Cardiac septum (tissue), 1 donor: Measurements from ENCODE around the gene SLC25A47. TPM values are rescaled to one million over a fixed set of nuclear protein-coding genes. Genes with fewer than 3 reads are reported as not detected.
"Not testable (repeated sequence)": the region's sequence is repeated elsewhere in the genome, so short reads cannot be mapped to it uniquely, and the experiment has no call there.

Source experiments
- DNase-seq: peaks from one replicate; pipeline ENCODE4 v3.0.0-alpha.2; 2020; ENCODE audit warnings: low spot score
- intact Hi-C: fragments of 100-400 bp; cut with DNase I; formaldehyde crosslinking; loops from one replicate; pipeline ENCODE4 v1.14.0; 2022
- total RNA-seq: library from RNA; stranded (reverse); fragmentation: NEBNext Ultra II Directional; extraction: Animal tissue kit (Norgen Biotek cat#: 25700); gene quantifications from one replicate; pipeline ENCODE4 v1.2.1, GENCODE V29; 2021
- donor health status: DM: no; HTN: no; CAD: no.

Gene SLC25A47
- total RNA-seq, 1 donor from 2014 or later: not detected

DNA sequence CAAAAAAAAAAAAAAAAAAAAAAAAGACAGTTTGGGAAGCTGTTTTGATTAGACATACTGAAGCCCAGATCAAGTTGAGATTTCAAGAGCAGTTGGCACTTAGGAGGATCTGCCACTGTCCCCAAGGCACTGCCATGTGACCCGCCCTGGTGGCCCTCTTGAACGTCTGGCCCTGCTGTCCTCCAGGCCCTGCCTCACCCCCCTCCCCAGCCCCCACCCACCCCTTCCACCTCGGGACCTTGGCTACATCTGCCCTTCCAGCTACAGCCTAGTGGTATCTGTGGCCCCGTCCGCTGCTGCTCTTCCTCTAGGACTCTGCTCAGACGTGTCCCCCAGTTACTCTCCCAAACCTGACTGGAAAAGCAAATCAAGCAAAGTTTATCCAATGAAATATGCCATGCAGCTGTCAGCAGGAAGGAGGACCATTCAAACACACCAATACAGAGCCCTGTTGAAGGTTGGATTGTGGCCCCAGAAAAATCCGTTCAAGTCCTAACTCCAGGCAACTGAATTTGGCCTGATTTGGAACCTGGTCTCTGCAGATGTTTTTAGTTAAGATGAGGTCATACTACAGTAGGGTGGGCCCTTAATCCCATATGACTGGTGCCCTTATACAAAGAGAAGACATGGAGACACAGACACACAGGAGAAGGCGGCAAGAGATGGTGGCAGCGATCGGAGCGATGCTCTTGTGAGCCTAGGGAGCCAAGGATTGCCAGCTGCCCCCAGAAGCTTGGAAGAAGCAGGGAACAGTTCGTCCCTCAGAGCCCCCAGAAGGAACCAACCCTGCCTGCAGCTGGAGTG lies 34.6 kb upstream of the SLC25A47 start:
- intact Hi-C loops: loop anchor here (5.0 kb wide), 1 partner anchor 89 kb away; the partner anchor contains the start of gene WDR25
- no peak for DNase-seq

DNA sequence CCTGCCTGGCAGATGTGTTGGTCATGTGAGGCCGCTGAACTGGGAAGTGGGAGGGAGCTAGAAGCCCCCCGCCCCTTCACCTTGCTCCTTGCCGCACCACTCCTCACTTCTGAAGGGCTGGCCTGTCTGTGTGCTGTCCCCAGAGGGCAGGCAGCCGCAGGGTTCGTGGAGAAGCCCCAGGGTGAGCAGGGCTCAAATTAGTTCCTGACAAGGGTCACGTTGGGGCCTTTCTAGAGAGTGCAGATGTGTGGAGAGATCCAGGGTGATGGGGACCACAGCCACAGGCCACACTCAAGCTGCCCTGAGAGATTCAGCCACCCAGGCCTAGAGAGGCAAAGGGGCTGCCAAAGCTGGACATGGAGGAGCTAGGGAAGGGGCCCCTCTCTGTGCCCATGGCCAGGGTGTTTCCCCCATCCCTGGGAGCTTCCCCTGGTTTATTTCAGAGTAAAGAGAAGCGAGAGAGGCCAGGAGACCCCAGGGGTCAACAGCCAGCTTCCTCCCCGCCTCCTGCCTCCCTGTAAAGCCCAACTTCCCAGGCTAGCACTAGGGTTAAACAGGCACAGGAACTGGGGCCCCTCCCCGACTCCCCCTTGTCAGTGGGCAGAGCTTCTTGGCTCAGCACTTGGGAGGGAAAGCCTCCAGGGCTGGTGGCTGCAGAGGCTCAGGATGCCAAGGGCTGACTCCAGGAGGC lies 33.1 kb upstream of the SLC25A47 start:
- DNase-seq: peak; percentile 41
- intact Hi-C loops: loop anchor here (5.0 kb wide), 1 partner anchor 87 kb away; the partner anchor contains the start of gene WDR25

DNA sequence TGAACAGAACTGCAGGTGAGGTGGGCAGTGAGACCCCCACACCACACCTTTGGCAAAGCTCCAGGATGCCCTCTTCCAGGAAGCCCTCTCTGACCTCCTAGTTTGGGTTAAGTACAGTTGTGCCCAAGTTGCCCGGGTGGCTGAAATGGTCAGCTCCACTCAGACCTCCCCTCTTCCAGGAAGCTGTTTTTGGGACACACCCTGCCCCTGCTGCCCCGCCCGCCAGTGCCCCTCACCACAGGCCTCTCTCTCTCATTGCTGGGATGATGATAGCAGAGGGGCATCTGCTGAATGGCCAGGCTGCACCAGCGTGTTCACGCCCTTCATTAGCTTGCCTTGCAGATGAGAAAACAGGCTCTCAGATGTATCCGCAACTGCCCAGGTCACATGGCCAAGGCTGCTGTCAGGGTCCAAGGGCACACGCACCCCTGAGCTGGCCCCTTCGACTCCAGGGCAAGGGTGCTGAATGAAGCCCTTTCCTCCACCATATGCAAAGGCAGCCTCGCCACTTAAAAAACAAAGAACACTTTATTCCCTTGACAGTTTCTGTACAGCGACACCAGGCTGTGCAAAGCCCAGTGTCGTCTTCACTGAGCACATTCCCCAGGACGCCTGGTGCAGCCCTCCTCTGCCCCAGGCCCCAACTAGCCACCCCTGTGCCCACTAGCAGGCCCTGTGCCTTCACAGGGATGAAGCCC lies 32.4 kb upstream of the SLC25A47 start:
- DNase-seq: peak; percentile 26
- intact Hi-C loops: no loop called here

DNA sequence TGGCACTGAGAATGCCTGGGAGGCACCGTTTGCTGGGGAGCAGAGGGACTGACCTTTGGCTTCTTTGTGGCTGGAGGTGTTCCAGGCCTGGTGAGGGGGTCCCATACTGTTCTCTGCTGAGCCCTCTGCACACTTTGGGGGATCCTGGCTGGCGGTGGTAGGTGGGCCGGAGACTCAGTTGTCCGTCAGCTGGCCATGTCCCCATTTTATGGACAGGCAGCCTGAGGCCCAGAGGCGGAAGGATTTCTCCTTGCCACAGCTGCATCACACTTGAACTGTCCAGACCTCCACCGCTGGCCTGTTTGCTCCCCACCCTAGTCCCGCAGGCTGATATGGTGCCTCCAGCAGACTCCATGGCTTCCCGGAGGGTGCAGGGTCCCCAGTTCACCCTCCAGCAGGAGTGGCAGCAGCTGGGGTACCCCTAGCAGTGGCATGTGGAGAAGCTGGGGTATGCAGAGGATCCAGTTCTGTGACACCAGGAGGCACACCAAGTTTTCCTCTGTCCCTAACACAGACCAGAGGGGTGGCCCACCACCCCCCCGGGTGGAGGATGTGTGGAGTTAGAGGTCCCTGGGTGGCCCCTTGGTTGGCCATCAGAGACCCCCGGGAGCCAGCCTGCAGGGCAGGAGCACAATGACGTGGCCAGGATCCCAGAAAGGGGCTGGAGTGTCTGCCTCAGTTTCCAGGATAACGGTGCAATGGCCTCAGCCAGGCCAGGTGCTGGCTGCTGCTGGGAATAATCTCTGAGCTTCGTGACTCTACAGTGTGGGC lies 31.6 kb upstream of the SLC25A47 start:
- intact Hi-C loops: no loop called here
- DNase-seq: no peak

DNA sequence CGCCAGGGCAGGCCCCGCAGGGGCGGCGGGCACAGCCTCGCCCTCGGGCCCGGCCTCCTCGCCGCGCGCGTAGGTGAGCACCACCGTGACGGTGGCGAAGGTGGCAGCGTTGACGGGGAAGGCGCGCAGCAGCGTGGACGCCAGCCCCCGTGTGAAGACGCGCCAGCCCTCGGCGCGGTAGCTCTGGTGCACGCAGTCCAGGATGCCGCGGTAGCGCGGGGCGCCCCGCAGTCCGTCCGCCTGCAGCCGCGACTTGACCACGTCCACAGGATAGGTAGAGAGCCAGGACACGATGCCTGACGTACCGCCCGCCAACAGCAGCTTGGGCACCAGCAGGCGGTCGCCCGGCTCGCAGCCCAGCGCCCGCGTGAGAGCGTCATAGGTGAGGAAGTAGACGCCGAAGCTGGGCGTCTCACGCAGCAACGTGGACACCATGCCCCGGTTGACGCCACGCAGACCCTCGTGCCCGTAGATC lies 30.8 kb upstream of the SLC25A47 start:
- intact Hi-C loops: no loop called here
- peak; percentile 53 for DNase-seq

DNA sequence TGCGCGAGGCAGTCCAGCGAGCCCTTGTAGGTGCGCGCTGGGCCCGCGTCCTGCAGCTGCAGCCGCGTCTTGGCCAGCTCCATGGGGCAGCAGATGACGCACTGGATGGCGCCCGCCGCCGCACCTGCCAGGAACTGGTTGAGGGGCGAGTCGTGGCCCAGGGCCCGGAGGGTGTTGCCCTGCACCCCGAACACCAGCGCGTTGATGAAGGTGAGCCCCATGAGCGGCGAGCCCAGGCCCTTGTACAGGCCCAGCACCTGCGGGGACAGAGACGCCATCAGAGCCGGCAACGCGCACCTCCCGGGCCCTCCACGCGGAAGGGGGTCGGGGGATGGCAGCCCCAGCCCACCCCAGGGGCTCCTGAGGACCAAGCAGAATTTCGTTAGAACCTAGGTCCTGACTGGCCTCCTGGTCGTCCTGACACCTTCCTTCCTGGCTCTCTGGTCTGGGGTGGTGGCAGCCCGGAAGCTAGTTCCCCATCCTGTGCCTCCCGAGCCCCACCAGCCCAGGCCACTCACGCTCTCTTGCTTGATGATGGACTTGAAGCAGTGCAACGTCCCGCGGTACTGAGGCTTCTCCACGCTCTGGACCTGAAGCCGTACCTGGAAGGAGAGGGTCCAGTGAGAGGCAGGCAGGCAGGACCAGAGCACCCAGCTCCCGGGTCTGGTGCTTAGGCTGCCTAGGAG lies 30.2 kb upstream of the SLC25A47 start:
- intact Hi-C loops: no loop called here
- peak; percentile 58 for DNase-seq

DNA sequence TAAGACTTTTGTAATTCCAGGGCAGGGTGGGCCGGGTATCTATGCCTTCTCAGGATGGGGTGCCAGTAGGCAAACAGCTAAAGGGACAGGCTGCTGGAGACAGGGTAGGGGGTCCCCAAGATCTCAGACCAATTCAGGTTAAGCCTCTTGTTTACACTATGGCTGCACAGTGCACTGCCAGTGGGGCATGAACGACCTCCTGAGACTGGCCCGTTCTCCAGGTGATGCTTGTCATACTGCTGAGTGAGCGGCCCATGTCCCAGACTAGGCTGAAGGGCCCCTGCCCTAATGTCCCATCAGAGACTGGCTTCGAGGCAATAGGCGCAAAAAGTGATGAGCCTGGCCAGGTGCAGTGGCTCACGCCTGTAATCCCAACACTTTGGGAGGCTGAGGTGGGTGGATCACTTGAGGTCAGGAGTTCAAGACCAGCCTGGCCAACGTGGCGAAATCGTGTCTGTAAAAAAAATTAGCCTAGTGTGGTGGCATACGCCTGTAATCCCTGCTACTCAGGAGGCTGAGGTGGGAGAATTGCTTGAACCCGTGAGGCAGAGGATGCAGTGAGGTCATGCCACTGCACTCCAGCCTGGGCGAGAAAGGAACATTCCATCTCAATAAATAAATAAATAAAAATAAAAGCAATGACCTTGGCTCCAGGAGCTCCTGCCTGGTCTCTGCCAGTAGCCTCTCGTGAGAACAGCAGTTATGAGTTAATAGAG lies 29.5 kb upstream of the SLC25A47 start:
- intact Hi-C loops: no loop called here
- DNase-seq: peak; percentile 50

DNA sequence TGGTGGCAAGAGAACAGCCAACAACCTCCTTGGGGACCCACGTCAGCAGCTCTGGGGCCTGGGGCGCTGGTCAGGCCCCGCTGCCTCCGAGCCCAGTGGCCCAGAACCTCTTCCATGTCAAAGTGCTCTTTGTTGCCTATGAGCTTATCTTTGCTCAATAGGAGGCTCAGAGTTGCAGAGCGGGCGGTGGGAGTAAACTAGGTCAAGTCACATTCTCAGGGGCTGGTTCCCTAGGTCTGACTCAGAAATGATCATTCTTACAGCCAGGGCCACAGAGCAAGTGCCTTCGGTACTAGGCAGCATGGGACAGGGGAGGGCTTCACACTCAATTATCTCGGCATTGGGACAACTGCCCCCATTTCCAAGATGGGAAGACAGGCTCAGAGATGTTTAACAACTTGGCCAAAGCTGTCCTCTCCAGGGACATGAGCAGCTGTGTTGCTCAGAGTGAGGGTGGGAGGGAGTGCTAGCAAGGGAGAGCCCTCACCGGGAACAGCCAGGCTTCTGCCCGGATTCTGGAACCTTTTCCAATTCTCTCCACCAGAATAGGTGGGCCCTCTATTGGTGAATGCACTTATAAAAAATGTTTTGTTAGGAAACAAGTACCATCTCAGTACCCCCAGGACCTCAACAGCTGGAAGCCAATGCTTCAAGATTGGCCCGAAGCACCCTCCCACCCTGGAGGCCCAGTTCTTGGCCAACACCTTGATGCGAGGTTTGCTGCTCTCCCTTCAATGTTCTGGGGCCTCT lies 28.8 kb upstream of the SLC25A47 start:
- intact Hi-C loops: no loop called here
- no peak for DNase-seq

DNA sequence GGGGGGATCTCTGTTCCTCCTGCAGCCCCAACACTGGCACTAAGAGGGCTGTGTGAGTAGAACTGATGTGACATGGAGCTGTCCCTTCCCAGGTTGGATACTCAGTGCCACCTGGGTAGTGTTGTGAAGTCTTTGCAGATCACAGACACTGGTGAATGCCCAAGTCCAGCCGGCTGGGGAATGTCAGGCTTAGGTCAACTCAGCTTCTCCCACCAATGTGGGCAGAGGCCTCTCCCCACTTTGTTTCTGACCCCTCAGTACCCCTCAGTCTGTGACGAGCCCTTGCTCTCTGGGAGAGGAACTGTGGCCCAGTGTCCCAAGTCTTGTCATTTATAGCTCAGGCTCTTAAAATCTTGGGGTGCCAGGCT lies 28.2 kb upstream of the SLC25A47 start:
- intact Hi-C loops: no loop called here
- DNase-seq: no peak

DNA sequence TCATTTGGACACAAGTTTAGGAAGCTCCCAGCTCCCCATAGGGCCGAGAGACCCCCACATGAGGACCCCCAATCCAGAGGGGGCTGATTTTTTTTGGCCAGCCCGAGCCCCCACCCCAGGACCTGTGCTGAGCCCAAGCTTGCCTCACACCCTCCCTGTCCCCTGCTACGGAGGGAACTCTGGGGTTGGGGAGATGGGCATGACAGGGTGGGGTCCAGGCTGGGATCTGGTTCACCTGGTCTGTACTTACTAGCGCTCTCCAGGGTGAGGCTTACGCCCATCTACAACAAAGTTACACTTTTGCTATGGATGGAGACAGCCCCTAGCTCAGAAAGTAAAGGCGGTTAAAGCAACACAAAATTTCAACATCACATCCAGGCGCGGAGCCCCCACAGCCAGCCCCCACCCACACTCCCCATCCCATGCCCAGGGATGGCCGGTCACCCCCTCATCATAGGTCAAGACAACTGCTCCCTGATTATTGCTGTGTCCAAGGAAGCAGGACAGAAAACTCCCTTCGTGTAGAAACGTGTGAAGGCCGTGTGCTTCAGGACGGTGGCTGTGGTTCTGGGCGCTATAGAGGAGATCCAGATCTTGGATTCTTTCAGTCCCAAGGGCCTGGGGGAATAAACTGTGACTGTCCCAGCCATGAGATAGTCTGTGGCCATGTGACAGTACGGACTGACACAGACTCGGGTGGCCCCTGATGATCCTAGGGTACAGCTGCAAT lies 27.6 kb upstream of the SLC25A47 start:
- no peak for DNase-seq
- intact Hi-C loops: no loop called here

DNA sequence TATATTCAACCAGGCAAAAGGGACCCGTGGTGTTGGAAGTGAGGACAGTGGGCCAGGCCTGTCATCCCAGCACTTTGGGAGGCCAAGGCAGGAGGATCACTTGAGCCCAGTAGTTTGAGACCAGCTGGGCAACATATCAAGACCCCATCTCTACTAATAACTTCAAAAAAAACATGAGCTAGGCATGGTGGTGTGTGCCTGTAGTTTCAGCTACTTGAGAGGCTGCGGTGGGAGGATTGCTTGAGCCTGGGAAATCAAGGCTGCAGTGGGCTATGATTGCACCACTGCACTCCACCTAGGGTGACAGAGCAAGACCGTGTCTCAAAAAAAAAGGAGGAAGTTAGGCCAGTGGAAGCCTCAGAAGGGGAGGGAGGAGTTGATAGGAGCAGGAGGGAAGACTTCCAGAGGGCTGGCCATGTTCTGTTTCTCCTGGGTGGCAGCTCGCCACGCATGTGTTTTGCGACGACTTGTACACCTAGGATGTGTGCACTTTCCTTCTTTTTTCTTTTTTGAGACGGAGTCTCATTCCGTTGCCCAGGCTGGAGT lies 27.0 kb upstream of the SLC25A47 start:
- no peak for DNase-seq
- intact Hi-C loops: no loop called here

DNA sequence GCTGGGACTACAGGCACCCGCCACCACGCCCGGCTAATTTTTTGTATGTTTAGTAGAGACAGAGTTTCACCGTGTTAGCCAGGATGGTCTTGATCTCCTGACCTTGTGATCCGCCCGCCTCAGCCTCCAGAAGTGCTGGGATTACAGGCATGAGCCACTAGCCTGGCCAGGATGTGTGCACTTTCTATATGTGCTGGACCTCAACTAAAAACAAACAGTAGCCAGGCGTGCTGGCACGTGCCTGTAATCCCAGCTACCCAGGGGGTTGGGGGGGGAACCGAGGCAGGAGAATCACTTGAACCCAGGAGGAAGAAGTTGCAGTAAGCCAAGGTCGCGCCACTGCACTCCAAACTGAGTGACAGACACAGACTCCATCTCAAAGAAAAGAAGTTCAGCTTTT lies 26.4 kb upstream of the SLC25A47 start:
- intact Hi-C loops, DNase-seq: not testable (repeated sequence)

DNA sequence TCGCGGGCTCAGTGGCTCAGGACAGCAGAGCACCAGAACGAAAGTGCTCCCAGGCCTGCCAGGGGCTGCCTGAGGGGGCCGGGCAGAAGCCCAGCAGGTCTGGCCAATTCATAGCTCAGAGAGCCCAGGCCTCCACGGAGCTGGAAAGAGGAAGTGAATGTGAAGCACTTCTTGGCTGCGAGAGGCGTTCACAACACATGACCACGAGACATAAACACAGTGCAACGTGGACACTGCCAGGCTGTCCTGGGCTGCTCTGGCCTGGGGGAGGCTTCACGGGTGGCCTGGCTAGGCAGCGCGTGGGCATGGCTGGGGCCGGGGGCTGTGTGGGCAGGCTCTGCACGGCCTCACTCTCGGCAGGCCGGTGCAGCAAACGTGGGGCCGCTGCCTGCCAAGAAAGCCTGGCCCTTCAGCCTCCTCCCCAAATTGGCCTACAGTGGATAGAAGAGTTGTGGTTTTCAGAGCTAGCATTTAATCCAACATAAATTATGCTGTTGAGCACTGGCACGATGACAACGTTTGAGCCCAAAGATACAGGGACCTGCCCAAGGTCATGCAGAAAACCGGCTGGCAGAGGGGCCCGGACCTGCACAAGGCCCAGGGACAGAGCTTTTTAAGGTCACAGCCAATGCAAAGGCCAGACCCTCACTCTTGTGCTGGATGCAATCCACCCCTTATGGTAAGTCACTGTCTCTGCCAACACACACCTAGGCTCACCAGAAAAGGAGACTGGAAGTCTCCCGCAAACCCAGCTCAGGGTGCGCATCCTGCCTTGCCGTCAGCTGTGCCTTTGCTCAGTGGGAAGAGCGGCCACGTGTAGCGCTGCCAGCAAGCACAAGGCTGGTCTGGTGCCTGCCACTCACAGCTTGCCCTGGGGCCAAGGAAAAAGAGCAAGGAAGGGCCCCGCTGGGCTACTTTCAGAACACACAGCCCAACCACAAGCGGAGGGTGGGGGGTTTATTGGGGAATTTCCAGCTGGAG lies 25.5 kb upstream of the SLC25A47 start:
- DNase-seq: peak; percentile 88
- intact Hi-C loops: no loop called here

DNA sequence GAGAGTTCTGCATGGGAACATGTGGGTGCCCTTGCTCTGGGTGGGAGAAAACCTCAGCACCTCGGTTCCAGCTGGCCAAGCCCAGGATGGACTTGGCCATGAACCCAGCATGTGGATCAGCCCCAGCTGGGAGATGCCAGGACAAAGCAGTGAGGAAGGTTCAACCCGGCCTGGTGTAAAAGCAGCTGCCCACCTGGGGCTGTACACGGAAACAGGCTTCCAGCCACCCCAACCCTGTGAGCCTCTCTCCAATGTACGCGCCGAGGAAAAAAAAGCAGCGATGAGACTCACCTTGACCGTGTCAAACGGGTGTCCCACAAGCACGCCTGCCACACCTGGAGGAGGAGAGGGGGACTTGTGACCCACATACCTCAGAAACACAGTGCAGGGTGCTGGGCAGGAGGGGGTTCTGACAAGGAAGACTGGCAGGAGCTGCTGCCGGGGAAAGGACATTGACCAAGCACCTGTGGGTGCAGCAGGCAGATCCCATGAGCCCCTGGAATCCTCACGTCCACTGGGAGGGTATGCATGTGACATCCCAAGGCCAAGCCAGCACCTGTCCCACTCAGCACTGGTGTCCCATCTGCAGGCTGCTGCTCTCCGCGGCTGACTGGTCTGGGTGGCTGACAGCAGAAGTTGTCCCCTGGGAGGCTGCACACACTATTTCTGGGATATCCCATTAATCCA lies 24.4 kb upstream of the SLC25A47 start:
- no peak for DNase-seq
- intact Hi-C loops: no loop called here

DNA sequence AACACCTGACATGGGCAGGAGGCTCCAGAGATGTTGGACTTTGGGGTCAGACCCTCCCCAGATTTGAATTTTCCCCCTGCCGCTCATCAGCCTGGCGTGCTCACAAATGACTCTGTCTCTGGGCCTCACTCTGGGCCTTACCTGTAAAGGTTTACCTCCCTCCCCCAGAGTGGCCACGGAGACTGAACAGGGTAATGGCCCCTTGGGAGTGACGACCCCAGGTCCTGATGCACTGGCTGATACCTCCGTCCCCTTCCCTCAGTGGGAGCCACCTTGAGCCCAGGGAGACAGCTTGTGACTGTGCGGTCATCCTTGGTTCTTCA lies 23.9 kb upstream of the SLC25A47 start:
- DNase-seq: no peak
- intact Hi-C loops: no loop called here
